IgD-negative memory B cell (primary cell): ENCODE measurements around the gene COP1. TPM values are rescaled to one million over a fixed set of nuclear protein-coding genes. Genes with fewer than 3 reads are reported as not detected.
A peak's percentile ranks its signal among the peaks of the same experiment; 100 is the strongest.
"Not testable (repeated sequence)": the region's sequence is repeated elsewhere in the genome, so short reads cannot be mapped to it uniquely, and the experiment has no call there.

Source experiments
- H3K27ac Mint-ChIP-seq, 3 donors: one replicate each; pipeline ENCODE4 v1.8.0; 2020 to 2022; ENCODE audit warnings: mild to moderate bottlenecking in 3 of 3, mixed read lengths in 3 of 3, moderate library complexity in 1 of 3
- H3K27me3 Mint-ChIP-seq: one replicate; pipeline ENCODE4 v1.8.0; 2021; ENCODE audit warnings: mixed read lengths
- H3K36me3 Mint-ChIP-seq: one replicate; pipeline ENCODE4 v1.8.0; 2020; ENCODE audit warnings: mild to moderate bottlenecking, mixed read lengths
- H3K4me1 Mint-ChIP-seq, 3 donors: one replicate each; pipeline ENCODE4 v1.8.0; 2020 to 2022; ENCODE audit warnings: mixed read lengths in 3 of 3, mild to moderate bottlenecking in 1 of 3
- H3K4me3 Mint-ChIP-seq, 4 donors: one replicate each; pipeline ENCODE4 v1.8.0; 2020 to 2022; ENCODE audit warnings: mild to moderate bottlenecking in 4 of 4, mixed read lengths in 4 of 4, moderate library complexity in 3 of 4
- H3K9me3 Mint-ChIP-seq, 3 donors: one replicate each; pipeline ENCODE4 v1.8.0; 2020 to 2021; ENCODE audit warnings: mixed read lengths in 3 of 3, mild to moderate bottlenecking in 1 of 3
- polyA plus RNA-seq: library from polyadenylated mRNA; unstranded; fragments of 300-500 nt; fragmentation: Illumina TruSeq; gene quantifications from one replicate; pipeline ENCODE4 v1.2.3, GENCODE V29; 2021

The COP1 gene
- polyA plus RNA-seq, 1 donor from 2014 or later: 33.8 TPM

GRCh38 chr1:176009951-176010350 is 197.1 kb downstream of the COP1 start:
- H3K27ac Mint-ChIP-seq: no peak overlapping the region
- peaks cover 0 to 2% (median 2%) of the 10 kb centered on the region in 3 donors for H3K9me3 Mint-ChIP-seq
- peaks cover 16% of the 10 kb centered on the region for H3K36me3 Mint-ChIP-seq
- no peaks in the 10 kb centered on the region for H3K4me1 Mint-ChIP-seq
- H3K27me3 Mint-ChIP-seq: no peaks in the 10 kb centered on the region
- H3K4me3 Mint-ChIP-seq: no peak overlapping the region

- not testable (repeated sequence) for H3K4me1 Mint-ChIP-seq, H3K9me3 Mint-ChIP-seq, H3K4me3 Mint-ChIP-seq, H3K27me3 Mint-ChIP-seq, H3K27ac Mint-ChIP-seq
- peaks cover 14% of the 10 kb centered on the region for H3K36me3 Mint-ChIP-seq
These were observed 199.2 kb downstream of the COP1 start for GRCh38 chr1:176007756-176008389.

GRCh38 chr1:175994660-175995059 is 212.4 kb downstream of the COP1 start:
- H3K27ac Mint-ChIP-seq, H3K4me3 Mint-ChIP-seq, H3K9me3 Mint-ChIP-seq, H3K27me3 Mint-ChIP-seq, H3K4me1 Mint-ChIP-seq: not testable (repeated sequence)
- peaks cover 13% of the 10 kb centered on the region for H3K36me3 Mint-ChIP-seq

DNA sequence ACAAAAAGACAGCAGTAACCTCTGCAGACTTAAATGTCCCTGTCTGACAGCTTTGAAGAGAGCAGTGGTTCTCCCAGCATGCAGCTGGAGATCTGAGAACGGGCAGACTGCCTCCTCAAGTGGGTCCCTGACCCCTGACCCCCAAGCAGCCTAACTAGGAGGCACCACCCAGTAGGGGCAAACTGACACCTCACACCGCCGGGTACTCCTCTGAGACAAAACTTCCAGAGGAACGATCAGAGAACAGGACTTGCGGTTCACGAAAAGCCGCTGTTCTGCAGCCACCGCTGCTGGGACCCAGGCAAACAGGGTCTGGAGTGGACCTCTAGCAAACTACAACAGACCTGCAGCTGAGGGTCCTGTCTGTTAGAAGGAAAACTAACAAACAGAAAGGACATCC is 214.3 kb downstream of the COP1 start:
- not testable (repeated sequence) for H3K4me1 Mint-ChIP-seq

GRCh38 chr1:175992202-175992601 is 214.9 kb downstream of the COP1 start:
- H3K27ac Mint-ChIP-seq, H3K27me3 Mint-ChIP-seq, H3K4me1 Mint-ChIP-seq, H3K4me3 Mint-ChIP-seq, H3K9me3 Mint-ChIP-seq: not testable (repeated sequence)
- peaks cover 21% of the 10 kb centered on the region for H3K36me3 Mint-ChIP-seq

More for the DNA sequence above, 214.3 kb downstream of the COP1 start:
- peaks cover 20% of the 10 kb centered on the region for H3K36me3 Mint-ChIP-seq
- not testable (repeated sequence) for H3K27ac Mint-ChIP-seq, H3K9me3 Mint-ChIP-seq, H3K27me3 Mint-ChIP-seq, H3K4me3 Mint-ChIP-seq

GRCh38 chr1:175984813-175985212 is 222.3 kb downstream of the COP1 start:
- Mint-ChIP-seq H3K9me3 (peaks cover 6 to 16% (median 10%) of the 10 kb centered on the region in 3 donors), H3K36me3 (peaks cover 42% of the 10 kb centered on the region), H3K27me3 (no peaks in the 10 kb centered on the region), H3K4me3 (no peak overlapping the region), H3K4me1 (peaks cover 0 to 4% (median 0%) of the 10 kb centered on the region in 3 donors), H3K27ac (no peak overlapping the region)

DNA sequence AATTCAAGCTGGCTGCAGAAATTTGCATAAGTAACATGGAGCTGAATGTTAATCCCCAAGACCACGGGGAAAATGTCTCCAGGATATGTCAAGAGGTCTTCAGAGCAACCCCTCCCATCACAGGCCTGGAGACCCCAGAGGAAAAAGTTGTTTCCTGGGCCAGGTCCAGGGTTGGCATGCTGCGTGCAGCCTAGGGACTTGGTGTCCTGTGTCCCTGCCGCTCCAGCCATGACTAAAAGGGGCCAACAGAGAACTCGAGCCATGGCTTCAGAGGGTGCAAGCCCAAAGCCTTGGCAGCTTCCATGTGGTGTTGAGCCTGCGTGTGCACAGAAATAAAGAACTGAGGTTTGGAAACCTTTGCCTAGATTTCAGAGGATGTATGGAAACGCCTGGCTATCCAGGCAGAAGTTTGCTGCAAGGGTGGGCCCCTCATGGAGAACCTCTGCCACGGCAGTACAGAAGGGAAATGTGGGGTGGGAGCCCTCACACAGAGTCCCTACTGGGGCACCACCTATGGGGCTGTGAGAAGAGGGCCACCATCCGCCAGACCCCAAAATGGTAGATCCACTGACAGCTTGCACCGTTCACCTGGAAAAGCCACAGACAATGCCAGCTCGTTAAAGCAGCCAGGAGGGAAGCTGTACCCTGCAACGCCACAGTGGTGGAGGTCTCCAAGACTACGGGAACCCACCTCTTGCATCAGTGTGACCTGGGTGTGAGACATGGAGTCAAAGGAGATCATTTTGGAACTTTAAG is 222.9 kb downstream of the COP1 start:
- Mint-ChIP-seq H3K9me3 (peaks cover 6 to 16% (median 10%) of the 10 kb centered on the region in 3 donors), H3K4me3 (no peak overlapping the region), H3K4me1 (peaks cover 0 to 4% (median 0%) of the 10 kb centered on the region in 3 donors), H3K27me3 (no peaks in the 10 kb centered on the region), H3K27ac (no peak overlapping the region), H3K36me3 (peaks cover 41% of the 10 kb centered on the region)

GRCh38 chr1:175983363-175983762 is 223.7 kb downstream of the COP1 start:
- not testable (repeated sequence) for H3K4me3 Mint-ChIP-seq, H3K27ac Mint-ChIP-seq, H3K27me3 Mint-ChIP-seq, H3K4me1 Mint-ChIP-seq
- Mint-ChIP-seq H3K36me3 (peaks cover 39% of the 10 kb centered on the region), H3K9me3 (peaks cover 6 to 16% (median 10%) of the 10 kb centered on the region in 3 donors)

- Mint-ChIP-seq H3K9me3 (peaks cover 6 to 16% (median 9%) of the 10 kb centered on the region in 3 donors), H3K27me3 (no peaks in the 10 kb centered on the region), H3K4me3 (no peak overlapping the region), H3K27ac (no peak overlapping the region), H3K36me3 (peaks cover 27% of the 10 kb centered on the region), H3K4me1 (peaks cover 0 to 4% (median 3%) of the 10 kb centered on the region in 3 donors)
These were observed 226.0 kb downstream of the COP1 start for GRCh38 chr1:175981128-175981527.

- H3K36me3 Mint-ChIP-seq: peaks cover 16% of the 10 kb centered on the region
These were observed 228.2 kb downstream of the COP1 start for GRCh38 chr1:175978926-175979325.

GRCh38 chr1:175978476-175978875 is 228.6 kb downstream of the COP1 start:
- H3K4me3 Mint-ChIP-seq: no peak overlapping the region
- H3K9me3 Mint-ChIP-seq: peaks cover 3 to 7% (median 6%) of the 10 kb centered on the region in 3 donors
- H3K27me3 Mint-ChIP-seq: no peaks in the 10 kb centered on the region
- H3K4me1 Mint-ChIP-seq: peaks cover 0 to 4% (median 3%) of the 10 kb centered on the region in 3 donors
- H3K36me3 Mint-ChIP-seq: peaks cover 11% of the 10 kb centered on the region
- H3K27ac Mint-ChIP-seq: peak overlapping the region in 1 of 3 donors; percentile 1

More at GRCh38 chr1:175978926-175979325, 228.2 kb downstream of the COP1 start:
- Mint-ChIP-seq H3K4me1 (peaks cover 0 to 4% (median 3%) of the 10 kb centered on the region in 3 donors), H3K27ac (no peak overlapping the region), H3K4me3 (no peak overlapping the region), H3K27me3 (no peaks in the 10 kb centered on the region), H3K9me3 (peaks cover 6 to 10% (median 9%) of the 10 kb centered on the region in 3 donors)

- H3K4me1 Mint-ChIP-seq: peaks cover 0 to 4% (median 3%) of the 10 kb centered on the region in 3 donors
- H3K4me3 Mint-ChIP-seq: no peak overlapping the region
- H3K9me3 Mint-ChIP-seq: no peaks in the 10 kb centered on the region
- peaks cover 6% of the 10 kb centered on the region for H3K36me3 Mint-ChIP-seq
- no peak overlapping the region for H3K27ac Mint-ChIP-seq
- H3K27me3 Mint-ChIP-seq: no peaks in the 10 kb centered on the region
These were observed 230.0 kb downstream of the COP1 start for GRCh38 chr1:175976865-175977642.

DNA sequence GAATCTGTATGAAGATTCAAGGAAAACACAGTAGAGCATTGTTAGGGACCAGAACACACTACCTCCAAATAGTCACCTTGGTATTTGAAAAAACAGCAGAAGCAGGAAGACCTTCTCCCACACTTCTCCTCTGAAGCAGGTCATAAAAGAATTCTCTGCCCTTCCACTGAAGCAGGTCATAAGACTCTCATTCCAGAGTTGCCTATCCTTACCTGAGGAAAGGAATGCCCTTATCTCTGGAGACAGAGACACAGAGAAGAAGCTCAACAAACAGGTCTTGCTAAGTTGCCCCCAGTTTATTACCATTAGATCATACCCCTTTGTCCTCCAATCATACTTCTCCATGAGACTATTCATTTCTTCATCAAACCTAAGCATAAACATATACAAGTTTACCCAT is 237.9 kb downstream of the COP1 start:
- Mint-ChIP-seq H3K4me1 (peaks cover 0 to 1% (median 0%) of the 10 kb centered on the region in 3 donors), H3K9me3 (no peaks in the 10 kb centered on the region), H3K27me3 (no peaks in the 10 kb centered on the region), H3K4me3 (no peak overlapping the region), H3K27ac (no peak overlapping the region), H3K36me3 (peaks cover 8% of the 10 kb centered on the region)

DNA sequence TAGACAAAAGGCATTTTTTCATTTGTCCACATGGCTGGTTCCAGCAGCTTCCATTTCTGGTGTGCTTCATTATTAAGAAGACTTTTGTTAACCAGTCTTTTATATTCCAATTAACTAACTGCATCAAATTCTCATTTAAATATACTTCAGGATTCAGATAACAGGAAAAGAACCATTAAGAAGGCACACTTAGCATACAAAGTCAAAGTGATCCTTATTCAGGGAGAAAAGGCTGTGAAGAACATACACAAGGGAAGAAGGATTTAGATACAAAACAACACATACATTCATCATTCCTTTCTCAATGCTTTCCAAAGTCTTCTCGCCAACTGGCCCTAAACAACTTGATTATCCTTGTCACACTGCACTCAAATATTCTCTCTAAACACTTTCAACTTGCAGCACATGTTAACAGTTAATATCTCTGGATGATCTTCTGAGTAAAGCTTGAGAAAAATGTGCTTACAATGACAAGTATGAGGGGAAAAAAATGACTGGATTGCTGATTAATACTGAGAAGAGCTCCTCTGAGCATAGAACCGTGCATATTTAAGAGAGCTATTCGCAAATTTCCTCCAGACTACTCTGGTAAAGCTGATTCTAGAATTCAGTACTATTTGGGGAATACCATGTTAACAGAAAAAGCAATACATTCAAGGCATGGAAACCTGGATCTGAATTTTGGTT is 238.5 kb downstream of the COP1 start:
- H3K4me3 Mint-ChIP-seq: no peak overlapping the region

GRCh38 chr1:175963740-175964139 is 243.3 kb downstream of the COP1 start:
- H3K36me3 Mint-ChIP-seq: peaks cover 18% of the 10 kb centered on the region
- no peaks in the 10 kb centered on the region for H3K27me3 Mint-ChIP-seq
- no peaks in the 10 kb centered on the region for H3K9me3 Mint-ChIP-seq
- no peak overlapping the region for H3K4me3 Mint-ChIP-seq
- no peak overlapping the region for H3K27ac Mint-ChIP-seq
- H3K4me1 Mint-ChIP-seq: peaks cover 0 to 3% (median 1%) of the 10 kb centered on the region in 3 donors

More for the DNA sequence above, 238.5 kb downstream of the COP1 start:
- Mint-ChIP-seq H3K27ac (no peak overlapping the region), H3K36me3 (peaks cover 8% of the 10 kb centered on the region), H3K27me3 (no peaks in the 10 kb centered on the region), H3K9me3 (no peaks in the 10 kb centered on the region), H3K4me1 (peaks cover 0 to 1% (median 0%) of the 10 kb centered on the region in 3 donors)
